Endometrium (tissue), 2 donors: ENCODE results near the gene SDF2L1.

Experiments
- FAIRE-seq: peaks from 2 replicates; lab custom pipeline; 2012; peaks lifted over from hg19 to GRCh38; lab: Jason Lieb, UNC
- donor health status: control.
- donor health status: control.

The SDF2L1 gene

DNA sequence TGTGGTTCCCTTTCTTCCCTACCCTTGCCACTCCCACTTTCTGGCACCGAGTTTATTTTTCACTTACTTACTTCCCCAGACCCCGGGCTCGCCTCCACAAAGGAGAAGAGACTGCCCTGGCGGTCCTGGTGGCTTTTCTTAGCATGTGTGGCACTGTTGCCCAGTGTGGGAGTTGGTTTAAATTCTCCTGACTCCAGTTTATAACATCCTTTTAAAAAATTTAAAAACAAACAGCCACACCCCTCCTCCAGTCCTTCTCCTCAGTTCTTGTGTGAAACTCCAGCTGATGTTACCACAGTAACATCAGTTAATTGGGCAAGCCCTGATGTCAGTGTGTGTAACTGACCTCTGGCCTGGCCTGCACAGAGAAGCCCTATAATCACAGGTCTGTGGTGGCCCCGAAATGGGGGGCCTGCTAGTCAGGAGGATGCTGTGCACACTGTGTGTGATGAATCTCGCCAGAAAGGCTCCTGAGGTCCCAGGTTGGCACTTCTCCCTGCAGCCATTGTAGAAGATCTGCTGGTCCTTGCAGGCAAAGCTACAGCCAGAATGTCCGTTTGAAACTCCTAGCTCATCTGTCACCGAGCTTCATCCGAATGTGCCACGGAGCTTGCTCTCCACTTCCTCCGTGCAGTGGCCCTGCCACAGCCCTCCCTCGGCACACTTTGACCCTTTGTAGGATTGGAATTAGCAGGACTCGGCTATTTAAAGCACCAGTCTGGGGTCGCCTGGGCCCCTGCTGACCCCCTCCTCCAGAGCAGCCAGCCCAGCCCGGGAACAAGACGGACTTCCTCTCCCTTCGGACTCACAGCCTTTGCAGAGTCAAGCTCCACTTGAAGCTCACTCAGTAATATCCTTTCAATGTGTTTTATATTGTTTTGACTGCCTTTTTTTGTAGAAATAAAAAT is 19.8 kb upstream of the SDF2L1 start:
- FAIRE-seq: no peak

DNA sequence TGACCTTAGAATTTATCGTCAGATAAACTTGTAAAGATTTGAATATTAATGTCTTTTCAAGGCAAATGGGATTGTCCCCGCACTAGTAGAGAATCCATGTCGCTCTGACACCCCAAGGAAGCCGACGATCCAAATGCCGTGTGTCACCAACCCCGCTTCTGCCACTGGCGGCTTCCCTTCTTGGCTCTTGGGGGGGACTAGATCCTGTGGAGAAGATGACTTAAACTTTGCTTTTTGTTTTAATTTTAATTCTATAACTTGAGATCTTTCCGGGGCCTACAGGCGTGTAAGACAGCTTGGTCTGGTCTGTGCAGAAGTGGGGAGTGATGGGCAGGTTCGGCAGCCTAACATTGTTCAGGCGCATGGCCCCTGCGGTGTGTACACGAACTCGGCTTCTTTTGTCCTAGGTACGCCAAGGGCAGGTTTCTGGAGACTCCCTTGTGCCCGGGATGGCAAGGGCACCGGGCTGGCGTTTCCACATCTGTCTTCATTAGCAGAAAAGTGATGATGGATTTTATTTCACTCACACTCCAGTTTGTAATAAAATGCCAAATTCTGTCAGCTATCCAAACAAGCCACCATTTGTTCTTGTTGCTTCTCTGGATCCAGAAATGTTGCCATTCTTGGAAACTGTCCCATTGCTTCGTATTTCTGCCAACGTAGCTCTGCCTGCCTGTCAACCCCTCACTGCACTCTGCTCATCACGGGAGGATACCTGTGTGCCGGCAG is 19.0 kb upstream of the SDF2L1 start:
- no peak for FAIRE-seq

DNA sequence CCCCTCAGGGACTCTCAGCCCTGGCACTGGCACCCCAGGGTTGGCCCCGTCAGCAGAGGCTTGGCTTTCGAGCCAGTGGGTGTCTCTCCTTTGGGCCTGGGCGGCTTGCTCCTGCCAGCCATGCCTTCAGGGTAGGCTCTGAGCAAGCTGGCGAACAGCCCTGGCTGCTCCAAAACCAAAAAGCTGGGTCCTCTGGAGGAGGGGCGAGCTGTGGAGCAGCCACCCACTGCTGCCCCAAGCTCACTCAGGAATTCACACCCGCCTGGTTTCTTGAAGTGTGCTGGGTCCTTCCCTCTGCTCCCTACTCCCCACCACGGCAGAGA is 18.5 kb upstream of the SDF2L1 start:
- FAIRE-seq: no peak

DNA sequence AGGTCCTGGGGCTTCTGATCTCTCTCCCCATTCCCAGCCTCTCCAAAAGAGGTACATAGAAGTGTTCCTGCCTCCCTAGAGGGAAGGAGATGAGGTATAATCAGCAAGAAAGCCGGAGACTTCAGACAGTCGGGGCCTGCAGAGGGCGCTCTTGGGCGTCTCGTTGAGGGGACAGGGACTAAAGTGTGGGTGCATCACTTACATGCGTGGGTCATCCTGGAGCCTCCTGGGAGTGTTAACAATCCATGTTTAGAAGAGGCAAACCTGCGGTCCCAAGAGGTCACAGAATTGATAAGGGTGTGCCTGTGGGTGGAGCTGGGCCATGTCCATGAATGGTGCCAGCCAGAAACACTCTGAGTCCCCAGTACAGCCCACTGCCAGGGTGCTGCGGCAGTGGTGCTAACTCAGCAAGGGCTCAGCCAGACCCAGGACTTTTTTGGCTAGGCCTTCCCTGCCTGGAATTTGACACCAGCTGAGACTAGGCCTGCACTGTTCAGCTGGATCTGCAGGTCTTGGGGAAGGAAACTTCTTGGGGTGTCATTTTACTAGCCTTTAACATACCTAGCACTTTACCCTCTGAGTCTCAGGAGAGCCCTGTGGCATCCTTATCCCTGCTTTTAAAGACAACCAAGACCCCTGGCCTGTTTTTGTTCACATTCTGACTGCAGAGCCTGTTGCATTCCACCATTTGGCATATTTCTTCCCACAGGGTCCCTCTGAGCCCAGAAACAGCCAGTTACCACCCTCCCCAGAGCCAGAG is 17.8 kb upstream of the SDF2L1 start:
- no peak for FAIRE-seq

DNA sequence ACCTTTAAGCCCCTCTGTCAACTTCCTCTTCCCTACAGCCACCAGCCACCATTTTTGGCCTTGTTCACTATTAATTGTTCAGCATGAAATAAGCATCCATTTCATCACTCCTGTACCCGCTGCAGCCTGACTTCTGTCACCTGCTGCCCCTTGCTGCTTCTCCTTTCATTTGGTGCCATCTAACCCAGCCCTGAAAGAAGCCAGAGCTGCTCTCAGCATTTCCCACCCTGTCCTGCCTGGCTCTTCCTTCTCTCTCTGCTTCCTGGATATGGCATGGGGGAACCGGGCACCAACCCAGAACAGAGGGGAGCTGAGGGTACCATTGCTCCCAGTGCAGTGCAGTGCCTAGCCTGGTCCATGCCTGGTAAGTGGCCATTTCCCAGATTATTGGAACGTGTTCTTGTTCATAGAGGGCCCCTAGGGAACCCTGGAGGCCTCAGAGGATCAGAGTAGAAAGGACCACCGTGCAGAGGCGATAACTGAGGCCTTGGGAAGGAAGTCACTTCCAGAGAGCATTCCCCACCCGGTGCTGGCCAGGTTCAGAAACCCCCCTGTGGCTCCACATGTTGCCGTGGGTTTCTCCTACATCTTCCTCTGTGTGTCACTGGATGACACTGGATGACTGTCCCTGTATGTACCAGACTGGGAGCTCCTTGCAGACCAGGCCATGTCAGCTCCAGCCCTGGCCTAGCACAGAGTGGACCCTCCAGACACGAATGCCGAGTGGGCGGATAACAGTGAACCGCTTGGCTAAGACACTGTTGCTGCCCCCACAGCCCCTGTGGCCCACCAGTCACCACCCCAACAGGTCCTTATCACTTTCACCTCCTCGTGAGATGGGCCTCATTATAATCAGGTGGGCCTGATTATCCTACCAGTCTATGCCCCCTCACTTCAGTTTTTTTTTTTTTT is 17.0 kb upstream of the SDF2L1 start:
- no peak for FAIRE-seq

DNA sequence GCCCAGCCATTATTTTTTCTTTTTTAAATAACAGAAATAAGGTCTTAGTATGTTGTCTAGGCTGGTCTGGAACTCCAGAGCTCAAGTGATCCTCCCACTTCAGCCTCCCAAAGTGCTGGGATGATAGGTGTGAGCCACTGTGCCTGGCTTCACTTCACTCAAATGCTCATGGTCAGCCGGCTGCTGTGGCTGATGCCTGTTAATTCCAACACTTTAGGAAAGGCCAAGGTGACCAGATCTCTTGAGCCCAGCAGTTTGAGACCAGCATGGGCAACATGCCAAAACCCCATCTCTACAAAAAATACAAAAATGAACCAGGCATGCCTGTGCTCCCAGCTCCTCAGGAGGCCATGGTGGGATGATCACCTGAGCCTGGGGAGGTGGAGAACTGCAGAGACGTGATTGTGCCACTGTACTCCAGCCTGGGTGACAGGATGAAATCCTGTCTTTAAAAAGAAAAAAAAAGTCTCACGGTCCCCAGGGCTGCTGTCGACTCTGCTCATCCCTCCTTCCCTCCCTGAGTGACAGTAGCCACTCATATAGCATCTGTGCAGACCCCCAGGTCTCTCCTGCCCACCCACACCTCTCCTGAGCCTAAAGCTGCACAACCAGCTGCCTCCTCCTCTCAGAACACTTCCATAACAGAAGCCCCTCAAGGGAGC is 15.9 kb upstream of the SDF2L1 start:
- no peak for FAIRE-seq

DNA sequence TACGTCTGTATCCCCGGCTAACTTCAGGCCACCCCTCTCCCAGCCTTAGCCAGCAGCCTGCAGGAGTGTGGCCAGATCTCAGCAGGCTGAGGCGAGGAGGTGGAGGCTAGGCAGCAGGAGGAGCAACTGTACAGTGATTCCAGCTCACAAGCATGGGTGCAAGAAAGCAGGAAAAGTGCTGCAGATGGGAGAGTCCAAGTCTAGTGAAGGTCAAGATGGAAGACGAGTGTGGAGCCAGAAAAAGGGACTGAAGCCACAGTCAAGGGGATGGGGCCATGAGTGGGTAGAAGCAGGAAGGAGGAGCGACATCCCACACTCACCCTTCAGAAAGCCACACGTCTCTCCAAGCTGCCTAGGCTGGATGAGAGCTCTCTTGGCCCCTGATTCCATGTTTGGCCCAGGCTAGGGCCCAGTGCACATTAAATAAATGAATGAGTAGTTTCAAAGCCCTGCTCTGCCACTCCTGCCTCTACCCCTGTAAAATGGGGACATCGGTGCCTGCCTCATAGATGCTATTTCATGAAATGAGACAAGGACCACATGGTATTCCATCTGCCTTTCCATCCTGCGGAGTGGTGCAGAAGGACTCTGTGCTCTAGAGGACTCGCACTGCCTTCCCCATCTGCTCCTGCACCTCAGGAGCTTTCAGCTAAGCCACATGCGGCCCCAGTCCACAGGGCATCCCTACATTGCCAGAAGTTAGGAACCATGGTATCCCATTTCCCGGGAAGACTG is 15.2 kb upstream of the SDF2L1 start:
- no peak for FAIRE-seq

DNA sequence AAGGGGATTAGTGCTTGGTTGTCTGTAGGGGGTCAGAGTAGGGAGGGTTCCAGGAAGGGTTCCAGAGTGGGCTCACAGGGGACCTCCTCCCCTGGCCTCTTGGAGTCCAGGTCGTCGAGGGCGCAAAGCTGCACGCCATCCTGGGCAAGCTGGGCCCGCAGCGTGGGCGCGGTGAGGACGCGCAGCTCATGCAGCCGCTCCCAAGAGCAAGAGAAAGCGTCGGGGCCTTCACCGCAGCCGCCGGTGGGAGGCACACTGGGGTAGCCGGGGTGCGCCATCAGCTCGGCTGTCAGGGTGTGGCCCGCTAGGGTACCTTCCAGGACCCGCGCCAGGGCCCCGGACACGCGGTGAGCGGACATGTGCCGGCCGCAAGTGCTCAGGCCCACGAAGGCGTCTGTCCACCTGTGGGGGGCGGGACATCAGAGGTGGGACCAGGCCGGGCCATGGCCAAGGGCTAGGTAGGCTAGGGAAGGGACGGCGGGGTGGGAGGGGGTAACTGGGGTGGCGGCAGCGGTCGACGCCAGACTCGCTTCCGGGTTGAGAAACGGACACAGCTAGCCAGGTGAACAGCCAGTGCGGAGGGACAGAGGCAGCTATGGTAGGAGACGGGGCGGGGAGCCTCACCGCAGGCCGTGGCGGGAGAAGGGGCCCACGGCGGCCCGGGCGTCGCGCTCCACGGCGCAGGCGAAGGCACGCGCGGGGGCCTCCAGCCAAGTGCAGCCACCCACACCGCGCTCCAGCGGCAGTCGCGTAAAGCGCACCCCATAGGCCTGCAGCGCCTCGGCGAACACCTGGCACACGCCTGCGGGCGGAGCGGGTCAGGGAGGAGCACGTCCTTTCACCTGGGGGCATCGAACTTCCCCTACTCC is 13.5 kb upstream of the SDF2L1 start:
- FAIRE-seq: no peak

DNA sequence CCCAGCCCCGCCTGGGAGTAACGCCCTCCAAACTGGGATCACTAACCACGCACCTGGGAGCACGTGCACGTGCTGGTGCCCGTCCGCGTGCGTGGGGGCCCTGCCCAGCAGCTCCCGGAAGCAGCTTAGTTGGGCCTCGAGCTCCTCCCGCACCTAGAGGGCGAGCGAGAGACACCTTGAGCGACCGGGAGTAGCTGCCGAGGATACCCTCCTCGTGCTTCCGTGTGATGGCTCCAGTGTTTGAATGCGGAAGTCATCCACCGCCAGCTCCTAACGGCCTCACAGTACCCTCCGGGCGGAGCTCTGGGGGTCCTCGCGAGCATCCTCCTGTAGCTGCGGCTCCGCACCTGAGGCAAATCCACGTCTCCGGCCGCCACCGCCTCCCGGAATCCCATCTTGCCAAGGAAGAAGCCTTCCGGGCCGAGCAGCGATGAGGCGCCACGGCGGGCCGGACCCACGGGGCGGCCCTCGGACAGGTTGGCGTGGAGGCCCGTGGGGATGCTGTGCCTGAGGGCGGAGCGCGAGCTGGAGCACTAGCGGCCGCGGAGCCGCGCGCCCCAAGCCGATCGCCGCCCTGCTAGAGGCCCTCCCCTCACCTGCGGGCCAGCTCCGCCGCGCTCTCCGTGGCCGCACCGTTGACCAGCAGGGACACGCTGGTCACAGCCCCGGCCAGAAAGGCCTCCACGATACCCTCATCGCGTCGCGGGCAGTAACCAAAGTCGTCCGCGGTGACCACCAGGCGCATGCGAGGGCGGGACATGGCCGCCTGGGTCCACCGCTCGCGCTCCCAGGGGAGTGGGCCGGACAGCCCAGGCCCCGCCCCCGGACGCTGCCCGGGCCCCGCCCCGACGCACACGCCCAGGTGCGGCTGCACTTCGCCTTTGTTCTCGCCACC is 12.6 kb upstream of the SDF2L1 start, which contains the start of gene YDJC:
YDJC (minus strand) TSS at position 768 of the 895 bp plus-strand sequence; CDS start at position 760, 8 bp downstream.
- FAIRE-seq: no peak

DNA sequence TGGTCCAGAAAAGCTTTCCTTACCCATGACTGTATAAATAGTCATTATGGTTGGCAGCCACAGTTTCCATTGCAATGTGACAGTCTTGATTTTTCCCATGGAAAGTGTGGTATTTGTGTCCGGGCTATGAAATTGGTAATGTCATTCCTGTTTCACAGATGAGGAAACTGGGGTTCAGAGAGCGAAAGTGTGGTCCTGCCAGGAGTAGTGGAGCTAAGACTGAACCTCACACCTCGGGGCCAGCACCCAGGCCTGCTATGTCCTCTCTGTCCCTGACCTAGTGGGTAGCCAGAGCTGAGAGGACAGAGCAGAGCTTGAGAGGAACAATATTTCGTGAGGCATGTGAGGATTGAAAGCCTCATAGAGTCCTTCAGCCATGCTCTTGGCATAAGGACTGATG is 11.1 kb upstream of the SDF2L1 start:
- no peak for FAIRE-seq

DNA sequence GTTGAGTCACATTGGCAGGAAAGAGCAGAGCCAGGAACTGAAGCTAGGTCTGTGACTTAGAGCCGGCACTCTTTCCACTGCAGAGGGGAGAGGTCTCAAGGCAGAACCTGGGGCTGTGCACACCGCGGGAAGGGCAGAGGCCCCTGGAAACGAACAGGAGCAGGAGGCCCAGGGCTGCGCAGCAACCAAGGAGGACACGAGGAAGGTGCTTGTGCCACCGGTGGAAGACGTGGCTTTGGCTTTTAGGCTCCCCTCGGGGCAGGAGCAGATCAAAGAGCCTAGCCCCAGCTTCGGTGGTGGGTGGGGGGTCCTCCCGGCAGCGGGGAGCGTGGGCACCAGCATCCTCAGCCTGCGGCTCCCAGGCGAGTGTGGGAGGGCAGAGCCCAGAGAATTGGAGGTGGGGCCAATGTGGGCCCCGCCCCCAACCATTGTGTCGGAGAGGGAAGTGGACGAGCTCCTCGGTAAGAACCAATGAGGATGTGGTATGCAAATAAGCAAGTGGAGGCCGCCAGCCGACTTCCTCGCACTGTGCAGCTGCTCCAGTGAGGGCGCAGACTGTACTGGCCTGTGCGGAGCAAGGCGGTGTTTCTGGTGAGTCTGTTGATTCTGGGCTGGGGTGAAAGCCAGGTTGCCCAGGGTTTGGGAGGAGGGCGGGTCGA is 9.7 kb upstream of the SDF2L1 start, which contains the start of gene CCDC116:
CCDC116 (plus strand) TSS at position 524 of the 659 bp plus-strand sequence. CDS start 422 bp downstream, outside the sequence.
- no peak for FAIRE-seq

DNA sequence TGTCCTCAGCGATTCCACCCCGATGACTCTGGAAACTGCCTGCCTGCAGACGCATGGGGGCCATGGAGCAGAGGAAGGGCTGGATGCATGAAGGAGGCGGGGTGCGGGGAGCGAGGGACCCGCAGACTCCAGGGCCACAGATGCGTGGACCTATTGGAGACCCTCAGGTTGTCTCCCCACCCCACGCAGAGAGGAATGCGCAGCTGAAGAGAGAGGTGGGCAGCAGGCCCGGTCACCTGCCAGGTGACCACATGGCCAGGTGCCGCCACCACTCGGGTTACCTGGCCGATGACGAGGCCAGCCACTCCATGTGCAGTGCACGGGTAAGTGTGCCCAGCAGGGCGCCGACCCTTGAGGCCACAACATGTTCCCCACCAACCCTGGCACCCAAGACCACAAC is 9.2 kb upstream of the SDF2L1 start:
- no peak for FAIRE-seq

DNA sequence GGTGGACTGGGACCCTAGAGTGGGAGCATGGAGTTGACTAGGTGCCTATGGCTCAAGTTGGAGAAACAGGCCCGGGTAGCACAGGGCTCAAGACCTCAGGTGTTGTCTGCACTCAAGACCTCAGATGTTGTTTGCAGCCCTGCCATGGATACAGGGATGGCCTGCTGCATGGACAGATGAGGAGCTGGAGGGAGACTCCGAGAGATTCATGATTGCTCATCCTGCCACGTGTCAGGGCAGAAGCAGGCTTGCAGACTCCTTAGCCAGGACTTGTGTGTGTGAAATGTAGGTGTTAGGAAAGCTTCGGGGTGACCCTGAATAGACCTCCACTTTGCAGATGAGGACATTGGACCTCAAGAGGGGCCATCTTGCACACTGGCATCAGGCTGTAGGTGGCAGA is 8.6 kb upstream of the SDF2L1 start:
- no peak for FAIRE-seq

DNA sequence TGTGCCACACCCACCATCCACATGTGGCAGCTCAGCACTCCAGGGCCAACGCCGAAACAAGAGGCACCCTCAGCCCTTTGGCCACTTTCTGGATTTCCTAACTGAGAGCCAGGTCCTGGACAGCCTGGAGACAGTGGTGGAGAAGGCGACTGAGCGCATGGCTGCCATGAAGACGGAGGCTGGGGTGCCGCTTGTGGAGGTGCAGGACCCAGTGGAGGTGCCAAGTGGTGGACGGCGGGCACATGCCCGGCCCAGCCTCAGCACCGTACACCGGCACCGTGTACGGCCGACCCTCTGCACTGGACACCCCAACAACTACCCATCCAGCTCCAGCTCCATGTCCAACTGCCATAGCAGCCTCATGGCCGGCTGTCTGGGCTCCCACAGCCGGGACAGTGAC is 8.0 kb upstream of the SDF2L1 start:
- no peak for FAIRE-seq

DNA sequence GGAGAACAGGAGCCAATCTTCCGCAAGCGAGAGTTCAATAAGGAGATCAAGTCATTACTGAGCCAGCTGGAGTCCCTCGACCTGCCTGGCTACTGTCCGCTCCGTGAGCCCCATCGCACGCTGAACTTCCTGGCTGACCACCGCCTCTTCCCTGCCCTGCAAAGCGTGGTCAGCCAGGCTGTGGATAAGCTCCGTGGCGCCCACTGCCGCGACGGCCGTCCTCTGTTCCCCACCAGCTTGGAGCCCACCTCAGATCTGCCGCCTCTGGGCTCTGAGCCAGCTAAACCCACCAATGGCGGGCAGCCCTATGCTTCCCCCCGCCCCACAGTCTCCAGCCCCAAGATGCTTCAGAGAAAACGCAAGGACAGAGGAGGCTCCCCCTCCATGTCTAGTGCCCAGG is 7.3 kb upstream of the SDF2L1 start:
- no peak for FAIRE-seq

DNA sequence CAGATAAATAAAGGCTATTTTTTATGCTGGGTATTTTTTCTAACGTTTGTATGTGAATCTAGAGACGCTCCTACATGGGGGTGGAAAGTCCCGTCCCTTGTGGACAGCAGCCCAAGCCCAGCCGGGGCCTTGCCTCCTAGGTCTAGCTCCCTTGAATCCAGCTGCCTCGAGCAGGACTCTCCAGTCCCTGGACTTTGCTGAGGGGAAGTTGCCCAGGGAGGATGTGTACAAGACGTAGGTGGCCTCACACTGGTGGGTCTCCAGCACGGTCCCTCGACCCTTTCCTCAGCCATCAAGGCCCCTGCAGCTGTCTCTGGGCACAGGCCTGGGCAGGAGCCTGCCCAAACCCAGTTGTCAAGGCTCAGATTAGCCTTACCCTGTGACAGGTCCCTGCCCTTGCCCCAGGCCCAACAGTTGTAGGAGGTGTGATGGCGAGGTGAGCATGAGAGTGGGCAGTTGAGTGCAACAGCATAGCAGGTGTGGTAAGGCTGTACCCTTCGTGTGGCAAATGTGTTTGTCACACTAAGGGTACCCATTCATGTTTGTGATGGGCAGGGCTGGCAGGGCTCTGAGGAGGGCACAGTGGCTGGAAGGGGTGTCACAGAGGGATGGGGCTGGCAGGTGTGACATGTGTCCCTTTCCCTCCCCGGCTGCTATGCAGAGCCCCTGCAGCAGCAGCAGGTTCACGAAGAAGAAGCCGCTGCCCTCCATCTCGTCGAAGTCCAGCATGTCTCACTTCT is 6.2 kb upstream of the SDF2L1 start:
- FAIRE-seq: no peak

DNA sequence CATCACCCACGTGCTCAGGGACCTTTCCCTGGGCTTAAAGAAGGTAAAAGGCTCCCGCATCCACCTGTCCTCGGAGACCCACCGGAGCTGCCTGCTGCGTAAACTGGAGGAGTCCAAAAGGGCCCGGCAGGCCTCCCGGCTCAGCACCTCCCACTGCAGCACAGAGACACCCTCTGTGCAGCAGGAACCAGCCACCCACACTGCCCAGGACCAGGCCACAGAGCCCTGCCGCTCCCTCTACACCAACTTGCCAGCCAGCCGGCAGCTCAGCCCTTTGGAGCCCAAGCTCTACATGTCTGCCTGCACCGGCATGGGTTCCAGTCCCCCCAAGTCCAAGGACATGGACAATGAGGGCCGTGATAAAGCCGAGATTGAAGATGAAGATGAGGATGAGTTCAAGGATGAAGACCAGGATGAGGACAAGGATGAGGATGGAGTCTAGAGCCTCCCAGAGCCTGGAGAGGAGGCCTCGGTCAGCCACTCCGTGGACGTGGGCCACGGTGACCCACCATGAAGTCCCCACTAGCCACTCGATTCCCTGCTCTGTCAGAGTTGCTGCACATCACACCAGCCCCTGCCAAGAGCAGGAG is 5.4 kb upstream of the SDF2L1 start:
- FAIRE-seq: no peak
